HG02763 (cell line): Measurements from ENCODE around the gene UBR1.
A peak's percentile ranks its signal among the peaks of the same experiment; 100 is the strongest.
"Not testable (repeated sequence)": the region's sequence is repeated elsewhere in the genome, so short reads cannot be mapped to it uniquely, and the experiment has no call there.

ENCODE experiments used
- ATAC-seq: cut with Tn5 transposase; IDR thresholded peaks from one replicate; pipeline ENCODE4 v1.9.1; 2021; ENCODE audit warnings: mild to moderate bottlenecking, moderate library complexity; ENCODE audit not compliant: unreplicated experiment

Gene UBR1

DNA sequence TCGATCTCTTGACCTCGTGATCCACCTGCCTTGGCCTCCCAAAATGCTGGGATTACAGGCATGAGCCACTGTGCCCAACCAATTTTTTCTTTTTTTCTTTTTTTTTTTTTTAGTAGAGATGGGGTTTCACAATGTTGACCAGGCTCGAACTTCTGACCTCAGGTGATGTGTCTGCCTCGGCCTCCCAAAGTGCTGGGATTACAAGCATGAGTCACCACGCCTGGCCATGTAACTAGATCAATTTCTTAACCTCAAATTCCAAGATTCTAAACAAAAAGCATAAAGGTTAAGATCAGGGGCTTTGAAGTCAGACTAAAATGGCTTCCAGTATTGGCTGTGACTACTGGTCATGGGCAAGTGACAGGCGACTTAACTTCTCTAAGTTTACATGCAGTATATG is 126.7 kb downstream of the UBR1 start:
- not testable (repeated sequence) for ATAC-seq

DNA sequence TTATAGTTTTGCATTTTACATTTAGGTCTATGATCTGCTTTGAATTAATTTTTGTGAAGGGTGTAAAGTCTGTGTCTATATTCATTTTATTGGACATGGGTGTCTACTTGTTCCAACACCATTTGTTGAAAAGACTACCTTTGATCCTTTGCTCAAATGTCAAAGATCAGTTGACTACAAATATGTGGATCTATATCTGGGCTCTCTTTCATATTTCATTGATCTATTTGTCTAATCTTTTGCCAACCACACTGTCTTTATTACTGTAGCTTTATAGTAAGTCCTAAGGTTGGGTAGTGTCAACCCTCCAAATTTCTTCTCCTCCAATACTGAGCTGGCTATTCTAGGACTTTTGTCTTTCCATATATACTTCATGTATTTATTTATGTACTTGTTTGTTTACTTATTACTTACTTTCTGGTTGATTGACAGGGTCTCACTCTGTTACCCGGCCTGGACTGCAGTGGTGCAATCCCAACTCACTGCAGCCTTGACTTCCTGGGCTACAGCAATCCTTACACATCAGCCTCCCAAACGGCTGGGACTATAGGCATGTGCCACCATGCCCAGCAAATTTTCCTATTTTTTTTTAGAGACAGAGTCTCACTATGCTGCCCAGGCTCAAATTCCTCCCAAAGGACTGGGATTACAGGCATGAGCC is 131.5 kb downstream of the UBR1 start:
- no peak for ATAC-seq

GRCh38 chr15:42973114-42973513 is 132.7 kb downstream of the UBR1 start:
- no peak for ATAC-seq

DNA sequence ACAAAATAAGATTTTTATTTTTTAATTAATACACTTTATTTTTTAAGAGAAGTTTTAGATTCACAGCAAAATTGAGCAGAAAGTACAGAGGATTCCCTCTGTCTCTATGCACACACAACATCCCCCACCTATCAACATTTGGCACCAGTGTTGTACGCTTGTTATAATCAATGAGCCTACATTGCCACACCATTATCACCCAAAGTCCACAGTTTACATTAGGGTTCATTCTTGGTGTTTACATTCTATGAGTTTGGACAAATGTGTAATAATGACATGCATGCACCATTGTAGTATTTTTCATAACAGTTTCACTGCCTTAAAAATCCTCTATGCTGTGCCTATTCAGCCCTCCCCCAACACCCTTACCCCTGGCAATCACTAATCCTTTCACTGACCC is 134.0 kb downstream of the UBR1 start:
- ATAC-seq: no peak

DNA sequence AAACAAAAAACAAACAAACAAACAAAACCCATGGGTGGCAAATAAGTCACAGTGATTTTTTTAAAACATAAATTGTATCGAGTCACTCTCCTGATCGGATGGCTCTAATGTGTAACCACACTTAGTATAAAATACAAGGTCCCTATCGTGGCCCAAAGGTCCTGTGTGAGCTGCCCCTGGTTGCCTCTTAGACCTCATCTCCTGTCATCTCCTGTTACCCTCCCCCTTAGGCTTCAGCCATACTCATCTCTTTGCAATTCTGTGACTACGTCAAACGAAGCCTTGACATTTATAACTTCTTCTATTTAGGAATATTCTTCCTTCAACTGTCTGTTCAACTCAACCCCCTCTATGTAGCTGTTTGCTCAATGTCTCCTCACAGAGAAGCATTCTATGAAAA is 141.4 kb downstream of the UBR1 start:
- no peak for ATAC-seq

GRCh38 chr15:42955518-42955917 is 150.3 kb downstream of the UBR1 start:
- ATAC-seq: no peak

DNA sequence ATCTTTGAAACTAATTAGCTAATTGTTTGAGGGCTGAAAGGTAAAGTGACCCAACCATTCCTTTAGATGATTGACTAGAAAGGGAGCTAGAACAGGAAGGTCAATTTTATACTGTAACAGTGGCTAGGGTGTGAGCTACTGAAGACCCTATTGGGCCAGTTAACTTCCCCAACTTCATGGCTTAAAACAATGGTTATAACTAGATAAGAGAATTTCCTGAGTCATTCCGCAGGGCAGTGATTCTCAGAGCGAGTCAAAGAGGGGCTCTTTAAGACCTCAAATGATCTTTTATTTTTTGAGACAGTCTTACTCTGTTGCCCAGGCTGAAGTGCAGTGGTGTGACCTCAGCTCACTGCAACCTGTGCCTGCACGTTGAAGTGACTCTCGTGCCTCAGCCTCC is 151.5 kb downstream of the UBR1 start:
- ATAC-seq: no peak

DNA sequence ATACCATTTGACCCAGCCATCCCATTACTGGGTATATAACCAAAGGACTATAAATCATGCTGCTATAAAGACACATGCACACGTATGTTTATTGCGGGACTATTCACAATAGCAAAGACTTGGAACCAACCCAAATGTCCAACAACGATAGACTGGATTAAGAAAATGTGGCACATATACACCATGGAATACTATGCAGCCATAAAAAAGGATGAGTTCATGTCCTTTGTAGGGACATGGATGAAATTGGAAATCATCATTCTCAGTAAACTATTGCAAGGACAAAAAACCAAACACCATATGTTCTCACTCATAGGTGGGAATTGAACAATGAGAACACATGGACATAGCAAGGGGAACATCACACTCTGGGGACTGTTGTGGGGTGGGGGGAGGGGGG is 156.9 kb downstream of the UBR1 start:
- not testable (repeated sequence) for ATAC-seq

GRCh38 chr15:42940527-42940926 is 165.3 kb downstream of the UBR1 start:
- no peak for ATAC-seq

GRCh38 chr15:42939841-42940240 is 166.0 kb downstream of the UBR1 start:
- no peak for ATAC-seq

DNA sequence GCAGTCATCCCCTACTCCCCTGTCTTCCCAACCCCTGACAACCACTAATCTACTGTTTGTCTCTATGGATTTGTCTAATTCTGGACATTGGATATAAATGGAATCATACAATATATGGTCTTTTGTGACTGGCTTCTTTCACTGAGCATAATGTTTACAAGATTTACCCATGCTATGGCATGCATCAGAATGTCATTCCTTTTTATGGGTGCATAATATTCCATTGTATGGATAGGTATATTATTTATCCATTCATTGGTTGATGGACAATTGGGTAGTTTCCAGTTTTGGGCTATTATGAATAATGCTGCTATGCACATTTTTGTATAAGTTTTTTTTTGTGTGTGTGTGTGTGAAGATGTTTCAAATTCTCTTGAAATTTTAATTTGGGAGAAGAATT is 168.7 kb downstream of the UBR1 start:
- ATAC-seq: no peak

DNA sequence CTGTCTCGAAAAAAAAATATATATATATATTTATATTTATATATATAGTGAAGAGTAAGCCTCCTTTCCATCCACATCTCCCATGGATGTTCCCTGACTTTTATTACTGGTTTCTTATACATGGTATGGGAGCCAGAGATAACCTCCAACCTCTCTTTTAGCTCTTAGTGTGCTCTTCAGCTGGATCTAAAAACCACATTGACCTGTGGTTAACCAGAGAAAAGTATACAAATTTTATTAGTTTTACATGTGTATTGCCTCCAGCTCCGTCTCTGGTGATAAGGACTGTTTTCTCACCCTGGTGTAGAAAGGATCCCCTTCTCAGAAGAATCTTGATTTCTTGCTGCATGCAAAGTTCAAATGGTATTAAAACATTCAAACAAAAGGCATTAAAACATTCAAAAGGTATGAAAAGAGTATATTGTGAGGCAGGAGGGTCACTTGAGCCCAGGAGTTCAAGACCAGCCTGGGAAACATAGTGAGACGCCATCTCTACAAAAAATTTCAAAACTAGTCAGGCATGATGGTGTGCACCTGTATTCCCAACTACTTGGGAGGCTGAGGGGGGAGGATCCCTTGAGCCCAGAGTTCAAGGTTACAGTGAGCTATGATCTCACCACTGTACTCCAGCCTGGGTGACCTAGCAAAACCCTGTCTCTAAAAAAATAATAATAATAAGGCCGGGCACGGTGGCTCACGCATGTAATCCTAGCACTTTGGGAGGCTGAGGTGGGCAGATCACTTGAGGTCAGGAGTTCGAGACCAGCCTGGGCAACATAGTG is 171.8 kb downstream of the UBR1 start:
- no peak for ATAC-seq

- ATAC-seq: no peak
Observed at GRCh38 chr15:42932833-42933515, 172.9 kb downstream of the UBR1 start.

GRCh38 chr15:42931702-42932486 is 173.9 kb downstream of the UBR1 start:
- no peak for ATAC-seq

- ATAC-seq: no peak
Observed at GRCh38 chr15:42929306-42929848, 176.5 kb downstream of the UBR1 start.

GRCh38 chr15:42921342-42921731 is 184.5 kb downstream of the UBR1 start:
- ATAC-seq: no peak

GRCh38 chr15:42920519-42921341 is 185.1 kb downstream of the UBR1 start, which contains the start of gene TTBK2:
TSS of gene TTBK2 (minus strand) at chr15:42920778. CDS start at chr15:42878617, 42,161 bp downstream.
- ATAC-seq: peak; percentile 97

DNA sequence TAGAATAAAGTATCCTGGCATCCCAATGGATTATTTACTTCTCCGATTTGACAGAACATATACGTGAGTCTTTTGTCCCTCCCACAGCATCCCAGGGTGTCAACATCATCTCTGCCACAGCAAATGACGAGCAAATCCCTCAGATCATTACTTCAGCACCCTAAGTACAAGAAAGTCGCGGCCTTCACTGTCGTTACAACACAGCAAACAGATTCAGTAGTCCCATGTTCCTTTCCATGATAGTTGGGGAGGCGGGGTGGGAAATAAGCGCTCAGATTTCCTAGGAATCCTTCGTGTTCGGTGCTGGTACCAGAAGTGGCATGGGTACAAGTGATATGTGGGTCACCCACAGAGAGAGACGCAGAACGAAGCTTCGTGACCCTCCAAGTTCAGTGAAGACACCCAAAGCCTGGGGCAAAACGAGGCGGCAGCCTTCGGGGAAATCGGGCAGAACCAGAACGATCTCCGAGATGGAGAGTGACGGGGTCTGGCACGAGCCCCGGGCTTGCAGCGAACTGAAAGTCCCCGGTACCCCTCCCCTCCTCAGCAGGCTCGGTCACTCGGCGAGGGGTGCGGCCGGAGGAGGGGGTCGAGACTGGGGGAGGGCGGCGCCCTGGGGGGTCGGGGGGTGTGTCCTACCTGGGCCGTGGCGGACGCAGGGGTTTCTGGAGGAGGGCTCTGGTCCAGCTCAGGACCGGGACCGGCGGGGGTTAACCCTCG is 185.9 kb downstream of the UBR1 start:
- no peak for ATAC-seq

GRCh38 chr15:42919308-42919707 is 186.5 kb downstream of the UBR1 start:
- ATAC-seq: no peak
